Vagina (tissue), 2 donors: ENCODE data around the gene EME2.

Experiments
- CTCF ChIP-seq, 3 experiments: fragments of 450-650 bp in 2 of 3; fragments of 200-600 bp in 1 of 3; sonication (generic) in 1 of 3; IDR thresholded peaks; one replicate each; pipeline ENCODE4 v1.5.1; 2017 to 2019; ENCODE audit warnings: antibody characterized with exemption in 3 of 3, mild to moderate bottlenecking in 2 of 3, moderate library complexity in 2 of 3
- POLR2AphosphoS5 ChIP-seq, 2 donors: sonication (generic); formaldehyde crosslinking; IDR thresholded peaks; one replicate each; pipeline ENCODE4 v1.9.0; 2017; ENCODE audit warnings: antibody characterized with exemption in 2 of 2, mild to moderate bottlenecking in 2 of 2, low read depth in 1 of 2; ENCODE audit not compliant: insufficient read depth in 1 of 2

DNA sequence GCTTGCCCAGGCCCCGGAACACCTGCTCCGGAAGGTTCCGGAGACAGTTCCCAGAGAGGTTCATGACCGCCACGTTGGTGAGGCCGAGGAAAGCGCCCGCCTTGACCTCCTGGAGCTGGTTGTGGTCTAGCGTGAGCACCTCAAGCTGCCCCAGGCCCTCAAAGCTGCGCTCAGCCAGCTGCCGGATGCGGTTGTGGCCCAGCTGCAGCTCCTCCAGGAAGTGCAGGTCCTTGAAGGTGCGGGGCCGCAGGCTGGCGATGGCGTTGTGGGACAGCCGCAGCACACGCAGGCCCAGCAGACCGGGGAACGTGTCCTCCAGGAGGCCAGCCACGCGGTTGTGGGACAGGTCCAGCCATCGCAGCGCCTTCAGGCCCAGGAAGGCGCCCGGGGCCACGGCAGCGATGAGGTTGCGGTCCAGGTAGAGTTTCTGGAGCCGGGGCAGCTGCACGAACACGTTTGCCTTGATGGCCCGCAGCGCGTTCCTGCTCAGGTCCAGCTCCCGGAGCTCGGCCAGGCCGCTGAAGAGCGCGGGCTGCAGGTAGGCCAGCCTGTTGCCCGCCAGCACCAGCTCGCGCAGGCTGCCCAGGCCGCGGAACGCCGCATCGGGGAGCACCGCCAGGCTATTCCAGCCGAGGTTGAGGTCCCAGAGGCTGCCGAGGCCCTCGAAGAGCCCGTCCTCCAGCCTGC, 18.8 kb downstream of the EME2 start:
- TF ChIP-seq CTCF (IDR thresholded peaks at IDR 0.05), result no peak
- no peak for TF ChIP-seq POLR2AphosphoS5 (IDR thresholded peaks at IDR 0.05; ENCODE audit: insufficient read depth in 1 of 2, low read depth in 1 of 2)
